ENCODE data around the gene NHERF1. TPM values are rescaled to one million over a fixed set of nuclear protein-coding genes. Genes with fewer than 3 reads are reported as not detected.

Gene NHERF1
- total RNA-seq, 1 experiment from 2014 or later, result 90.8 TPM

DNA sequence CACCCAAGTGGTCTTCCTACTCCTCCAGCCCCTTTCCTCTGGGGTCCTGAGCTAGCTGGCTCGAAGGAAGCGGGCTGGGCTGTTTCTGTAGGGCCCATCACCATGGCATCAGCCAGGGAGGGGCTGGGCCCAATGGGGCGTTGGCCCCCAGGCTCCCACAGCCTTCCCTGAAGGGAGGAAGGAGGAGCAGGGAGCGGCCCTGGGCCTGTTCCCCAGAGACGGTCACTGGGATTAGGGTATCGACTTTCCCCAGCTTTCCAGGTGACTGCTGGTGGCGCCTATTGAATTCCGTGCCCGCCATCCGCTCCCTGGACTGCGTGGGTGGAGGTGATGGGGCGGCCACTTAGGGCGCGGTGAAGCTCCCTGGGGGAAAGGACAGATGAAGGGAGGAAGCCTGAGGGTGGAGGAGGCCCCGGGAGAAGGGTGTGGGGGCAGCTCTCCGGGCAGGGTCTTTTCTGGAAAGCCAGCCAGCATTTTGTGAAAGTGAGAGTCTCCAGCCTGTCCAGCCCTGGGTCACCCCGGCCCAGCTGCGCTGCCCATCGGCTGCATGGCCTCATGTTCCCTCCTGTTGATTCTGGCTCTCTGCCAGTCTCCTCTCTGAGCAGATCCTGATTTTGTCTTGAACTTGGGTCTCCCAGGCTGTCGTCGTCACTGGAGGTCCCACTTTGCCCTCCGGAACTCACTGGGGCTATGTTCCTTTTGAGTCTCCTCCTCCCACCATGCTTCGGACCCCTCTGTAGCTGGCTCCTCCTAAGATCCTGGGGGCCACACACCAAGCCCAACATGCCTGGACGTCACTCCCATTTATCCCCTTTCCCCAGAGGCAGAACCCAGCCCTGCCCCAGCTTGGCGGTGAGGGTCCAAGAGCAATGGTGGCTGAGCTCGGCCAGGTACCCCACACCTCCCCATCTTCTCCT is 9.8 kb downstream of the NHERF1 start:
- H3K4me3 ChIP-seq (ENCODE audit: low read depth in 2 of 2, low read length in 2 of 2), result no peak overlapping the region
- H3K27me3 ChIP-seq (ENCODE audit: control insufficient read depth, insufficient read depth, low read length), result no peaks in the 10 kb centered on the region
- no peak for DNase-seq (ENCODE audit: low read depth, low spot score)
- in situ Hi-C loops (cut with HindIII; ENCODE audit: low pct_unique_long_range_greater_than_20kb, low sequenced_read_pairs) (no loop called here), intact Hi-C loops (cut with micrococcal nuclease; ENCODE audit: unreplicated experiment) (no loop called here)
- ChIA-PET CTCF (interaction anchor here (1.2 kb wide), 1 partner anchor 9 kb away, joined by 5 read pairs; no protein-coding TSS in a partner anchor), POLR2A (no interaction called here)
- TF ChIP-seq POLR2AphosphoS5 (IDR thresholded peaks at IDR 0.05; ENCODE audit: low read depth, low read length), result no peak
- no TSS peak for BruUV-seq (replicated peaks)
- H3K9me3 ChIP-seq (ENCODE audit: control insufficient read depth, insufficient read depth, low read depth, low read length), result no peaks in the 10 kb centered on the region
- H3K36me3 ChIP-seq (ENCODE audit: control insufficient read depth, insufficient read depth, low read length), result no peaks in the 10 kb centered on the region
- no peak for ATAC-seq
- no peak overlapping the region for H3K27ac ChIP-seq (ENCODE audit: low read length)
- peaks cover 40% of the 10 kb centered on the region for H3K4me1 ChIP-seq (ENCODE audit: control insufficient read depth, insufficient read depth, low read length)

- ChIA-PET POLR2A (no interaction called here), CTCF (interaction anchor here (0.6 to 1.2 kb wide), 2 partner anchors 9 to 12 kb away, joined by 3 to 5 read pairs; no protein-coding TSS in a partner anchor)
- no peaks in the 10 kb centered on the region for H3K9me3 ChIP-seq (ENCODE audit: control insufficient read depth, insufficient read depth, low read depth, low read length)
- no TSS peak for BruUV-seq (replicated peaks)
- H3K4me1 ChIP-seq (ENCODE audit: control insufficient read depth, insufficient read depth, low read length), result peaks cover 42% of the 10 kb centered on the region
- intact Hi-C loops (cut with micrococcal nuclease; ENCODE audit: unreplicated experiment), result no loop called here
- no peaks in the 10 kb centered on the region for H3K36me3 ChIP-seq (ENCODE audit: control insufficient read depth, insufficient read depth, low read length)
- in situ Hi-C loops (cut with HindIII; ENCODE audit: low pct_unique_long_range_greater_than_20kb, low sequenced_read_pairs), result no loop called here
- no peak overlapping the region for H3K4me3 ChIP-seq (ENCODE audit: low read depth in 2 of 2, low read length in 2 of 2)
- DNase-seq (ENCODE audit: low read depth, low spot score), result no peak
- no peak overlapping the region for H3K27ac ChIP-seq (ENCODE audit: low read length)
- no peak for TF ChIP-seq POLR2AphosphoS5 (IDR thresholded peaks at IDR 0.05; ENCODE audit: low read depth, low read length)
- TF ChIP-seq TCF7L2 (IDR thresholded peaks at IDR 0.05; ENCODE audit: low read depth, low read length), result no peak
- TF ChIP-seq CTCF (IDR thresholded peaks at IDR 0.05), result no peak
- TF ChIP-seq, protein P1, sequence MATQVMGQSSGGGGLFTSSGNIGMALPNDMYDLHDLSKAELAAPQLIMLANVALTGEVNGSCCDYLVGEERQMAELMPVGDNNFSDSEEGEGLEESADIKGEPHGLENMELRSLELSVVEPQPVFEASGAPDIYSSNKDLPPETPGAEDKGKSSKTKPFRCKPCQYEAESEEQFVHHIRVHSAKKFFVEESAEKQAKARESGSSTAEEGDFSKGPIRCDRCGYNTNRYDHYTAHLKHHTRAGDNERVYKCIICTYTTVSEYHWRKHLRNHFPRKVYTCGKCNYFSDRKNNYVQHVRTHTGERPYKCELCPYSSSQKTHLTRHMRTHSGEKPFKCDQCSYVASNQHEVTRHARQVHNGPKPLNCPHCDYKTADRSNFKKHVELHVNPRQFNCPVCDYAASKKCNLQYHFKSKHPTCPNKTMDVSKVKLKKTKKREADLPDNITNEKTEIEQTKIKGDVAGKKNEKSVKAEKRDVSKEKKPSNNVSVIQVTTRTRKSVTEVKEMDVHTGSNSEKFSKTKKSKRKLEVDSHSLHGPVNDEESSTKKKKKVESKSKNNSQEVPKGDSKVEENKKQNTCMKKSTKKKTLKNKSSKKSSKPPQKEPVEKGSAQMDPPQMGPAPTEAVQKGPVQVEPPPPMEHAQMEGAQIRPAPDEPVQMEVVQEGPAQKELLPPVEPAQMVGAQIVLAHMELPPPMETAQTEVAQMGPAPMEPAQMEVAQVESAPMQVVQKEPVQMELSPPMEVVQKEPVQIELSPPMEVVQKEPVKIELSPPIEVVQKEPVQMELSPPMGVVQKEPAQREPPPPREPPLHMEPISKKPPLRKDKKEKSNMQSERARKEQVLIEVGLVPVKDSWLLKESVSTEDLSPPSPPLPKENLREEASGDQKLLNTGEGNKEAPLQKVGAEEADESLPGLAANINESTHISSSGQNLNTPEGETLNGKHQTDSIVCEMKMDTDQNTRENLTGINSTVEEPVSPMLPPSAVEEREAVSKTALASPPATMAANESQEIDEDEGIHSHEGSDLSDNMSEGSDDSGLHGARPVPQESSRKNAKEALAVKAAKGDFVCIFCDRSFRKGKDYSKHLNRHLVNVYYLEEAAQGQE (IDR thresholded peaks at IDR 0.05; ENCODE audit: insufficient read depth in 1 of 2, low read depth in 2 of 2, low read length in 1 of 2), result no peak
- peak; percentile 46; the same call in 1 of the 2 replicates for ATAC-seq
- no peaks in the 10 kb centered on the region for H3K27me3 ChIP-seq (ENCODE audit: control insufficient read depth, insufficient read depth, low read length)
Observed at GRCh38 chr17:74758848-74759168, 10.4 kb downstream of the NHERF1 start.

GRCh38 chr17:74759243-74759801 is 10.9 kb downstream of the NHERF1 start:
- no peak overlapping the region for H3K27ac ChIP-seq (ENCODE audit: low read length)
- in situ Hi-C loops (cut with HindIII; ENCODE audit: low pct_unique_long_range_greater_than_20kb, low sequenced_read_pairs), result no loop called here
- POLR2A ChIA-PET, result no interaction called here
- H3K36me3 ChIP-seq (ENCODE audit: control insufficient read depth, insufficient read depth, low read length), result no peaks in the 10 kb centered on the region
- H3K27me3 ChIP-seq (ENCODE audit: control insufficient read depth, insufficient read depth, low read length), result no peaks in the 10 kb centered on the region
- TF ChIP-seq, protein P1 (IDR thresholded peaks at IDR 0.05; ENCODE audit: insufficient read depth in 1 of 2, low read depth in 2 of 2, low read length in 1 of 2), result no peak
- TF ChIP-seq CTCF (IDR thresholded peaks at IDR 0.05), result no peak
- no peak for TF ChIP-seq TCF7L2 (IDR thresholded peaks at IDR 0.05; ENCODE audit: low read depth, low read length)
- TF ChIP-seq POLR2AphosphoS5 (IDR thresholded peaks at IDR 0.05; ENCODE audit: low read depth, low read length), result no peak
- TF ChIP-seq SIN3A (IDR thresholded peaks at IDR 0.05; ENCODE audit: borderline replicate concordance, insufficient read depth, low read depth, low read length), result no peak
- H3K9me3 ChIP-seq (ENCODE audit: control insufficient read depth, insufficient read depth, low read depth, low read length), result no peaks in the 10 kb centered on the region
- BruUV-seq (replicated peaks), result no TSS peak
- CTCF ChIA-PET, result interaction anchor here (0.6 kb wide), 1 partner anchor 13 kb away, joined by 3 read pairs; no protein-coding TSS in a partner anchor
- intact Hi-C loops (cut with micrococcal nuclease; ENCODE audit: unreplicated experiment), result no loop called here
- no peak overlapping the region for H3K4me3 ChIP-seq (ENCODE audit: low read depth in 2 of 2, low read length in 2 of 2)
- no peak for DNase-seq (ENCODE audit: low read depth, low spot score)
- ATAC-seq, result peak; percentile 54
- H3K4me1 ChIP-seq (ENCODE audit: control insufficient read depth, insufficient read depth, low read length), result peaks cover 46% of the 10 kb centered on the region
